Measurements from ENCODE around the gene APLF. TPM values are rescaled to one million over a fixed set of nuclear protein-coding genes. Genes with fewer than 3 reads are reported as not detected.

APLF gene
- total RNA-seq, 2 experiments from 2014 or later = 4.1 to 4.3 TPM

DNA sequence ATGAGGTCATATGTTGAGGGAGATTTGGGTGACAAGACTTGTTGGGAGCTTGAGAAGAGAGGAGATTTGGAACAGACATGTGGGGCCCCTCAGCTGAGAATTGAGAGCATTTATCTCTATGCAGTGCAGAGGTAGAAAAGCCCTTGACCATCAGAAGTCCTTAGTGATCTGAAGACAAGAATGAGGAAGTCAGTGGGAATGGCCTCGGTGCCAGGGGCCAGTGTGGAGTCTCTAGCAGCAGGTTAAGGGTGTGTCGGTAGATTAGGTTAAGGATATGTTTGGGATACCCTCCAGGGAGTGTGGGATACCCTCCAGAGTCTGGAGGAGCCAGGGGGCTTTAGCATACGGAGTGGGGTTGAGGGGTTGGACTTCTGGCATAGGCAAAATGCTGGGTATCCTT lies 41.9 kb upstream of the APLF start:
- H3K9me3 Mint-ChIP-seq = no peaks in the 10 kb centered on the region
- peaks cover 43% of the 10 kb centered on the region for H3K4me1 ChIP-seq (ENCODE audit: insufficient read depth, low read length)
- ATAC-seq (ENCODE audit: poor library complexity) (no peak), DNase-seq (no peak)
- no peak overlapping the region for H3K4me3 ChIP-seq (ENCODE audit: low read length)
- TF ChIP-seq, protein P1, sequence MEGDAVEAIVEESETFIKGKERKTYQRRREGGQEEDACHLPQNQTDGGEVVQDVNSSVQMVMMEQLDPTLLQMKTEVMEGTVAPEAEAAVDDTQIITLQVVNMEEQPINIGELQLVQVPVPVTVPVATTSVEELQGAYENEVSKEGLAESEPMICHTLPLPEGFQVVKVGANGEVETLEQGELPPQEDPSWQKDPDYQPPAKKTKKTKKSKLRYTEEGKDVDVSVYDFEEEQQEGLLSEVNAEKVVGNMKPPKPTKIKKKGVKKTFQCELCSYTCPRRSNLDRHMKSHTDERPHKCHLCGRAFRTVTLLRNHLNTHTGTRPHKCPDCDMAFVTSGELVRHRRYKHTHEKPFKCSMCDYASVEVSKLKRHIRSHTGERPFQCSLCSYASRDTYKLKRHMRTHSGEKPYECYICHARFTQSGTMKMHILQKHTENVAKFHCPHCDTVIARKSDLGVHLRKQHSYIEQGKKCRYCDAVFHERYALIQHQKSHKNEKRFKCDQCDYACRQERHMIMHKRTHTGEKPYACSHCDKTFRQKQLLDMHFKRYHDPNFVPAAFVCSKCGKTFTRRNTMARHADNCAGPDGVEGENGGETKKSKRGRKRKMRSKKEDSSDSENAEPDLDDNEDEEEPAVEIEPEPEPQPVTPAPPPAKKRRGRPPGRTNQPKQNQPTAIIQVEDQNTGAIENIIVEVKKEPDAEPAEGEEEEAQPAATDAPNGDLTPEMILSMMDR (IDR thresholded peaks at IDR 0.05) = no peak
- no peak overlapping the region for H3K4me3 Mint-ChIP-seq
- intact Hi-C loops (cut with DNase I, micrococcal nuclease) = no loop called here
- H3K9me3 ChIP-seq (ENCODE audit: control insufficient read depth in 1 of 2, insufficient read depth in 1 of 2, low read length in 2 of 2) = no peaks in the 10 kb centered on the region
- no peaks in the 10 kb centered on the region for H3K27me3 Mint-ChIP-seq
- no peaks in the 10 kb centered on the region for H3K36me3 Mint-ChIP-seq (ENCODE audit: low read depth)
- no peaks in the 10 kb centered on the region for H3K27me3 ChIP-seq (ENCODE audit: control insufficient read depth in 1 of 2, insufficient read depth in 2 of 2, low read length in 2 of 2)
- H3K27ac ChIP-seq (ENCODE audit: low read depth in 1 of 2, low read length in 2 of 2) = no peak overlapping the region
- H3K27ac Mint-ChIP-seq = no peak overlapping the region
- peaks cover 8% of the 10 kb centered on the region for H3K4me1 Mint-ChIP-seq (ENCODE audit: low read depth)
- ChIA-PET POLR2A (no interaction called here), CTCF (no interaction called here)
- H3K36me3 ChIP-seq (ENCODE audit: insufficient read depth, low read length) = no peaks in the 10 kb centered on the region

DNA sequence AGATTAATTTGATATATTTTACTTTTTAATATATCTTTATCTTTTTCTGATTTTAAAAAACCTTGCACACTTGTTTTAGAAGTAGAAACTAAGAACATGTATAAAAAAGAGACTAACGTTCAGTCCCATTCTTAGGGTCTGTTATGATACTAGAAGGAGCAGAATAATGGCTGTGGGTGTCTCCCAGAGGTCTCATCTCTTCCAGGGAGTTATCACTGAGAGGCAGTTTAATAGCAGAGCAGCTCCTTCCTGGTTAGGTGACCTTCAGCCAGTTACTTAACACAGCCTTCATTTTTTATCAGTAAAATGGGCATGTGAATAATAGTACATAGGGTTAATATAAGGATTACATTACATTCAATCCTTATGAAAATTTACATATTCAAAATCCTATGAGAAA lies 40.9 kb upstream of the APLF start:
- peak overlapping the region in 1 of 2 donors; percentile 53 for H3K27ac ChIP-seq (ENCODE audit: low read depth in 1 of 2, low read length in 2 of 2)
- H3K27me3 Mint-ChIP-seq = no peaks in the 10 kb centered on the region
- DNase-seq = no peak
- intact Hi-C loops (cut with DNase I, micrococcal nuclease) = no loop called here
- no peak for ATAC-seq (ENCODE audit: poor library complexity)
- CTCF ChIA-PET = interaction anchor here (0.7 to 1.2 kb wide), 2 partner anchors 11 to 15 kb away, joined by 3 read pairs; no protein-coding TSS in a partner anchor
- H3K4me3 Mint-ChIP-seq = no peak overlapping the region
- H3K4me1 Mint-ChIP-seq (ENCODE audit: low read depth) = peaks cover 8% of the 10 kb centered on the region
- POLR2A ChIA-PET = interaction anchor here (0.5 kb wide), 1 partner anchor 14 kb away, joined by 3 read pairs; no protein-coding TSS in a partner anchor
- H3K4me3 ChIP-seq (ENCODE audit: low read length) = no peak overlapping the region
- H3K4me1 ChIP-seq (ENCODE audit: insufficient read depth, low read length) = peaks cover 43% of the 10 kb centered on the region
- peak overlapping the region; percentile 79 for H3K27ac Mint-ChIP-seq
- H3K9me3 ChIP-seq (ENCODE audit: control insufficient read depth in 1 of 2, insufficient read depth in 1 of 2, low read length in 2 of 2) = no peaks in the 10 kb centered on the region
- H3K9me3 Mint-ChIP-seq = no peaks in the 10 kb centered on the region
- TF ChIP-seq, protein P1 (IDR thresholded peaks at IDR 0.05) = no peak
- no peaks in the 10 kb centered on the region for H3K36me3 ChIP-seq (ENCODE audit: insufficient read depth, low read length)
- no peaks in the 10 kb centered on the region for H3K27me3 ChIP-seq (ENCODE audit: control insufficient read depth in 1 of 2, insufficient read depth in 2 of 2, low read length in 2 of 2)
- no peaks in the 10 kb centered on the region for H3K36me3 Mint-ChIP-seq (ENCODE audit: low read depth)

DNA sequence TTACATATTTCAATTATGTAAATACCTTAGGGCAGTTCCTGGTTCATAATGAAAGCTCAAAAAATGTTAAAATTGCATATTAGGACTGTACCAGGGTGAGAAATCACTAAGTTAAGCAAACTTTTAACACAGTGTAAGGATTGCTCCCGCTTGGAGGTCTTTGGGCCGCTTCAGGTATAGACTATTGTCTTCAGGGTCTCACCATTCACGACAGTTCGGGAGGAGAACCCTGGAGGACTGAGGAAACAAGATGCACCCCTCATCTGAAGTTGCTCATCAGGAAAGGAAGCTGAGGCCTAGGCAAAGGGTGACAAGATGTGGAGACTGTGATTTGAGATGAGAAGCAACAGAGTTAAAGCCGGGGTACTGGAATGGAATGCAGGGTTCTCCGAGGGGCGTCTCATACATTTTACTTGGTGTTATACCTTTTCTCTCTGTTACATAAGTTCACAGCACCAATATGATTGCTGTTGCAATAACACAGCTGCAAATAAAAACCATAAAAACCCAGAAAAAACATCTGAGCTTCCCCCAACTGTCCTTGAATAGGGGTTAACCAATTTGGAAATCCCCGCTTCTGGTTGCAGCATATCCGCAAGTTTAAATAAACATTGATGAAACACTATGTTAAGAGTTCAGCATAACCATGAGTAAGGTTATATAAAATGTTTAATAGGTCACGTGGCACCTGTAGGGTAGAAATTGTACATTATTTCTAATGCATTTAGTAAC lies 40.4 kb upstream of the APLF start:
- CTCF ChIA-PET = interaction anchor here (1.2 kb wide), 1 partner anchor 14 kb away, joined by 3 read pairs; no protein-coding TSS in a partner anchor
- H3K36me3 Mint-ChIP-seq (ENCODE audit: low read depth) = no peaks in the 10 kb centered on the region
- no peaks in the 10 kb centered on the region for H3K27me3 Mint-ChIP-seq
- peak overlapping the region; percentile 13 for H3K4me3 Mint-ChIP-seq
- intact Hi-C loops (cut with DNase I, micrococcal nuclease) = no loop called here
- ATAC-seq (ENCODE audit: poor library complexity) = peak; percentile 70
- Histone ChIP-seq H3K4me3 (ENCODE audit: low read length) (no peak overlapping the region), H3K27ac (ENCODE audit: low read depth in 1 of 2, low read length in 2 of 2) (peak overlapping the region in 1 of 2 donors; percentile 53), H3K4me1 (ENCODE audit: insufficient read depth, low read length) (peaks cover 43% of the 10 kb centered on the region), H3K9me3 (ENCODE audit: control insufficient read depth in 1 of 2, insufficient read depth in 1 of 2, low read length in 2 of 2) (no peaks in the 10 kb centered on the region), H3K27me3 (ENCODE audit: control insufficient read depth in 1 of 2, insufficient read depth in 2 of 2, low read length in 2 of 2) (no peaks in the 10 kb centered on the region), H3K36me3 (ENCODE audit: insufficient read depth, low read length) (no peaks in the 10 kb centered on the region)
- POLR2A ChIA-PET = interaction anchor here (0.5 to 0.7 kb wide), 2 partner anchors 13 to 270 kb away, joined by 3 read pairs; partner anchors contain the start of gene PNO1
- peaks cover 8% of the 10 kb centered on the region for H3K4me1 Mint-ChIP-seq (ENCODE audit: low read depth)
- DNase-seq = peak in 3 of 14 experiments; percentile 70 to 77 (median 71)
- TF ChIP-seq, protein P1 (IDR thresholded peaks at IDR 0.05) = no peak
- no peaks in the 10 kb centered on the region for H3K9me3 Mint-ChIP-seq
- peak overlapping the region; percentile 79 for H3K27ac Mint-ChIP-seq

Measured in CD4-positive, alpha-beta T cell (primary cell).